GM19239 (cell line): ENCODE measurements around the gene PTPRE.
A peak's percentile ranks its signal among the peaks of the same experiment; 100 is the strongest.

Source experiments
- DNase-seq: peaks from one replicate; pipeline ENCODE4 v3.0.0; 2011; ENCODE audit warnings: low spot score; ENCODE audit not compliant: insufficient read length
- FAIRE-seq: peaks from 2 replicates; lab custom pipeline; 2011; peaks lifted over from hg19 to GRCh38; lab: Jason Lieb, UNC

Gene PTPRE

DNA sequence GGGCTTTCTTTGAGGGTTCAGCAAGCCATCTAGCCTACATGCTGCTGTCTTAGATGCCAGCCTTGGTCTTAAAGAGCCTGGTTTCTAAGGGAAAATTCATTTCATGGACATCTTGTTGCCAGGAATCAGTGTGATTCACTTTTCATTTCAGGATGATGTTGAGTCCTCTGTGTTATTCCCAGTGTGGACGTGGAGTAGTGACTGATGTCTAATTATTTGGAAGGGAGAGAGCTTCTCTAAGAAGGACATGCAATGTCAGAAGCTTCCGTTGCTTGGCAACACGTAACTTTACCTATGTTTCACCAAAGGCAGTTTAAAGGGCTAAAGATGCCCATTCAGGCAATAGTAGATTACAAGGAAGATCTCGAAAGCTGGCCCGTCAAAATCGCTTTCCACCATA, 89.0 kb downstream of the PTPRE start:
- FAIRE-seq = no peak
- DNase-seq = no peak

DNA sequence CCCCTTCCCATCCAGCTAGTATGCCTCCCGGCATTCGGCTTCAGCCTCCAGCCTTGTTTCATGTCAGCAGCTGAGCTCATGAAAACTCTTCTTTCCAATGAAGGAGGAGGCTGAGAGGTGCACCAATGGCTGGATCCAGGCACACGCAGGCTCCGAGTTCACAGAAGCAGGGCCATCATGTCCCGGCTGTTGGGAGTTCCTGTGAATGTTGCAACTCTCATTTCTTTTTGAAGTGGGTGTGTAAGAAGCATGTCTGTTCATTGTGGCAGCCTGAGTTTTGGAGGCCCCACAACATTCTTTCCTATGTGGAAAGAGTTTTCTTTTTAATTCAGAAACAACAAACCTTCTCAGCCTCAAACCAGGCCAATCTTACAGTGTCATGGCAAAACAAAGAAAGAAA, 89.7 kb downstream of the PTPRE start:
- no peak for DNase-seq
- no peak for FAIRE-seq

DNA sequence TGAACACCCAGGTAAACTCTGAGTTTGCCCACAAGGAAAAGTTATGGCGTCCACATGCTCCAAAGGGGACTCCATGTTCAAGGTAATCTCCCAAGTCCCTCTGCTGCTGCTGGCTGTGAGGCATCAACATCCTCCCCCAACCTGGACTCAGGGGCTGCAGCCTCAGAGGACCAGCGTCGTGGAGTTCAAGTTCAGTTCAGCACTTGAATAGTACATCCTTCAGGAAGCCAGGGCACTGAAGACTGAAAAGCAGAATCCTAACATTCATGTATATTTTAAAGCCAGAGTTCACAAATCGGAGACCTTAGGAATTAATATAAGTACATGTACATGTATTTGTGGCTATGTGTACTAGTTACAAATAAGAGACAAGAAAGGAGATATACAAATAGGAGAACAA, 90.4 kb downstream of the PTPRE start:
- no peak for FAIRE-seq

DNA sequence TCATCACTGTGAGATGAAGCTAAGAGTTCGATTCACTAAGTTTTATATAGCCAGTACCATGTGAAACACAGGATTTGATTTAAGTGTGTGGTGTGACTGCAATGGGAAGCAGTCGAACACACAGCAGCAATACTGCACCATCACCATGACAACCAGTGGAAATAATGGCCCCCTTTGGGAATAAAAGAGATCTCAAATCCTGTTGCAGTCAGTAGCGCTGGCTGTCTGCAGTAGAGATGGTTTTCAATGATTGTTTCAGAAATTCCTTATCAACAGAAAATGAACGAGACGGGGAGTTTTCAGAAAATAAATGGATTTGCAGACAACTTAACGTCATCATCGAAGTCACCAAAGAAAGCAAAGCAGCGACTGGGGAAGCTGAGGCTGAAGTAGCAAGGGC, 91.0 kb downstream of the PTPRE start:
- DNase-seq (no peak), FAIRE-seq (no peak)

More for the DNA sequence above, 90.4 kb downstream of the PTPRE start:
- no peak for DNase-seq

DNA sequence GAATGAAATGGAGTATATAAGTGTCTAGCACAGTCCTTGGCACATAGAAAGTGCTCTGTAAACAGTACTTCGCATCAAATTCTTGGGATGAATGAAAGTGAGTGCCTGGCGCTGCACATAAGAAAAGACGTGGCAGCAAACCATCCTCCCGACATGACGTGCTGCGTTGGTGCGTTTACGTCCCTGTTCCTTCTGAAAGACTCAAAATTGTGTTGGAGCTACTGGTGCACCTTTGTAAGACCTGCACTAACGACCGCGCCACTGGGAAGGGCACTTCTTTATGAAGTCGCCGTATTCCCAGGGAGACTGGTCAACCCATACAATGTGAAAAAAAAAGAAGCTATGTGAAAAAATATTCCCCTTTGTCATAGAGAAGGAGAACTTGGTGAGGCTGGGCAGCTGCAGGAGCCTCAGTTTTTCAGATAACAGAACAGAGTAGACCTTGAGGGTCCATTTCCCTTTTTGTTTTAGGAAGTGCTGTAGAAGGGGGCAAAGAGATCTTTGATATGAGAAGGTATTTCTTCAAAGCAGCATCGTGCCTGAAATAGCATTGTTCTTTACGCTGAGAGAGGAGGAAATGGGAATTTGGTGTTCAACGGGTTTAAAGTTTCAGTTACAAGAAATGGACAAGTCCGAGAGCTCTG, 91.7 kb downstream of the PTPRE start:
- DNase-seq = no peak
- FAIRE-seq = no peak

DNA sequence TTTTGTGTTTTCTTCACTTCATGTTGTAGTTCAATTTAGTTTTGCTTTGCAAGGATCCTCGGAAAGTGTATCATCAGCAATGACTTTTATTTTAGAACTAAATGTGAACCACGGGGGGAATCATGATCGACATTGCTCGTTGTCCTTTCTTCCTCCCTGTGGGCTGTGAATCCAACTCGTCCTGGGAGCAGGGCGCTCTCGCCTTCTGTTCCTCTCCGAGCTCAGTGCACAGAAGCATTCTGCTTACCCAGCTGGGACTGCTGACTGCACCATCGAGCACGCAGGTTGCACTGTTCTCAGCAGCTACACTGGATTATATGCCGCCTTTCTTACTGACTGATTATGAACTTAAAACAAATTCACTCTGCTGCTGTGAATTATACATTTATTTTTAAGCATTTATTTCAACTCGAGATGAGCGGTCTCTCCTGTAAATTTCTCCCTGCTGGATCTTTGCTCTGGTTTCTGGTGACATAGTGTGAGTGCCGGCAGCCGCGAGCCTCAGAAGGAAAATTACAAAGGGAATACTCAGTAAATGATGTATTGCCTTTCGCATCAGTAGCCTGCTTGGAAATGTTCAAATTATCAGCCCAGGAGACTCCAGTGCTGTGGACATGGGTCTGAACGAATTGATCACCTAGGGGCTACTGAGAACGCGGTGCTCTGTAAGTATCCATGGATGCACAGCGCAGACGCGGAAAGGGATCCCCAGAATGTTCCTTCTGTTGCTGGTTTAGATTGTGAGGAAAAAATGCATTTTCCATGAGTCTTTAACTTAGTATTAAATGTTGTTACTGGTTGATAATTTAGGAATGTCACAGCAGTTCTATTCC, 92.6 kb downstream of the PTPRE start:
- no peak for DNase-seq
- no peak for FAIRE-seq

DNA sequence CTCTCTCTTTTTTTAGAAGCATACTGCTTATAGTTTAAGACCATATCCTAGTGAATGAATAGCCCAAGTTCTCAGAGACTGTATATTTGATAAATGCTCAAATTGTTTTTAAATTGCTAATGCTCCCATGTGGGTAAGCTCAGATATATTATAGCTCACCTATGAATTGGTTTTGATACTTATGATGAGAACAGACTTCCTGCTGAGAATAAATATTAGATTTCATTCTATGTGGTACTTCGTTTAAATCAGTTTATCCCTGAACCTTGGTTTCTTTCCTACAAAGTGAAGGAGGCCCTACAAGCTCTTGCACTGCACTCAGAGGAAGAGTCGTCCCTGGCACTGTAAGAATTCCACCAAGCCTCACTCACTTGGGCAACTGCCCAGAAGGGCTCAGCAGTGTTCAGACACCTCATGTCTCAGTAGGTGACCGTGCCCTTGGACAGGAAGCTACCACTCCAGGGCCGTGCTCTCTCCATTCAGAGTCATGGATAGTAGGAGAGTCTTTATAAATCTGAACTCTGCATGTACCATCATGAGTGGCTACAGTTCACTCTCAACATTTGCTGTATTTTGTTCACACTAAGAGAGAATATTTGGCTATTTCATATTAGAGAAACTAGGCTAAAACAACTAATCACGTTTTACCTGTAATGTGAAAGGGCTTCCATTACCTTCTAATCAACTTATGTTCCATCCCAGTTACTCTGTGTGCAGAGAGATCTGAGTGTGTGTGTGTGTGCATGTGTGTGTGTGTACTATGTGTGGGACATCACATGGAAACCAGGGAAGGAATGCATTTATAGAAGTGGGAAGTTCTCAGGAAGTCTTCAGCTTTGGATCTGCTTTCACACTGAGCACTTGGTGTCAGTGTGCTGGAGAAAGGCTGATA, 93.8 kb downstream of the PTPRE start:
- DNase-seq (no peak), FAIRE-seq (no peak)

DNA sequence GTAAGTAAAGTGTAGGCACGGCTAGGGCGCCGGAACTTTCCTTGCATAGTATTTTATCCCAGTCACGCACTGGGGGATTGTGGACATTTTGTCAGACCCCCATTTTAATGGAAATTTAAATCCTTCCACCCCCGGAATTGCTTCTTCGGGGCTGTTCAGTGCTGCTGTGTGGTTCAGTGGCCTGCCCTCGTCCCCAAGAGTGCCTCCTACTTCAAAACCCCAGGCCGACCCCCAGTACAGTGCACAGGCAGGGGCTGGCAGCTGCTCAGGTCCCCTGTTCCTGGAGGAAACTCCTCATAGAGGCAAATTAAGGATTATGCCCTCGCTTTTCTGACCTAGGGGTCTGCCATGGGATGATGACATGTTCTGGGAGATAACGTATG, 94.5 kb downstream of the PTPRE start:
- no peak for FAIRE-seq
- DNase-seq = no peak

DNA sequence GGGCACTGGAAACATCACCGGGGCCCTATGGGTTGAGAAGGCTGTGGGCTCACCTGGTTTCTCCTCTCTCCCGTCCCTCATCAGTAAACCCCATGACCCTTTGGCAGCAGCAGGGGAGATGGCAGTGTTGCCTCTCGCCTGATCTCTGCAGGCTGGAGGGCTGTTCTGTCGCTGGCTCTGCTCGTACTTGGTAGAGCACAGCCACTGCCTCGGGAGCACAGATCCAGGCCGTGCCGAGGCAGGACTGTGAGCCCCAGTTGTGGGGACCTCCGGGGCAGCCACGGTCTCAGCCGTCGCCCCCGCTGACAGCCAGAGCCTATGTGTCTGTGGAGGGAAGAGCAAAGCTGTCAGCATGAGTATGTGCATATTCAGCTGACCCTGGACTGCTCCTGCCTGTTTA, 94.9 kb downstream of the PTPRE start:
- FAIRE-seq = no peak
- DNase-seq = no peak

DNA sequence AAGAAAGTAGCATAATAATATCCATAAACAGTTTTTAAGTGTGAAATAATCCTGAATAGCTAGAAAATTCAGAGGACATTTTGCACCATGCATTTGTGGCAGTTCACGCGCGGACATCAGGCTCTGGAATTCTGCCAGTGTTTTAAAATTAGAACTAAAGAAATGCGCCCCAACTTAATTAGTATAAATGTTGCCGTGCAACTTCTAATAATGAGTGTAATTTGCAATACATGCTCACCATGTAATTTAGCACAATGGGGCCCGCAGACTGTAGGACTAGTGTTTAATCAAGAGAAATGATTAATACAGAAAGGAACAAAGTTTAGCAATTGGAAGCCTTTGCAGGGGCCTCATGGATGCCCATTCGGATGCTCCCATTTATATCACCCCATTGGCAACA, 96.6 kb downstream of the PTPRE start:
- FAIRE-seq = no peak
- DNase-seq = no peak

DNA sequence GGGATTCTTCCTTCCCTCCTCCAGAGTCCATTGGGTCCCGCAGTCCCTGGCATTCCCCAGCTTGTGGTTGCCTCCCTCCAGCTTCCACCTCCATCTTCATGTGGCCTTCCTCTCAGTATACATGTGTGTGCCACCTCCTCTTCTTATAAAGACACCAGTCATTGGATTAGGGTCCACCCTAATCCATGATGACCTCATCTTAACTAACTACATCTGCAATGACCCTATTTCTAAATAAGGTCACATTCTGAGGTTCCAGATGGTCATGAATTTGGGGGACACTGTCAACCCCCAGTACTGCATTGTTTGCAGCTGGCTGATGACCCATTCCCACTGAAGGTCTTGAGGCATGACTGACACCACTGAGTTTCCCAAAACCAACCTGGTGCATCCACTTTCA, 99.0 kb downstream of the PTPRE start:
- FAIRE-seq = no peak
- DNase-seq = no peak

DNA sequence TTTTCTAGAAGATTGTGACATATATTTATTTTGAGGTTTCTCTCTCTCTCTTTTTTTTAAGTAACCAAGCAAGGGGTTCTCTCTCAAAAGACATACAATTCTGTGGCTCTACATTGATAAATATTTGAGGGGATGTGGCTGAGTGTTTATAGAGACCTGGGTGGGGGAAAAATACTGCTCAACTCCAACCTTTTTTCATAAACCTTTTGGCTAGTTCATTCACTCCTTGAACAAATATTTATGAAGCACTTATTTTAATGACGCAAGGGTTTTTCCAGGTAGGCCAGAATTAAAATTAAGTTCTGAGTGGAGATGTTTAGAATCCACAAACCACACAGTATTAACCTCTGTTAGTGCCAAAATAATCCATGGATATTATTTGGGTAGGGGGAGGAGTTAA, 100.2 kb downstream of the PTPRE start:
- FAIRE-seq = no peak
- DNase-seq = no peak

DNA sequence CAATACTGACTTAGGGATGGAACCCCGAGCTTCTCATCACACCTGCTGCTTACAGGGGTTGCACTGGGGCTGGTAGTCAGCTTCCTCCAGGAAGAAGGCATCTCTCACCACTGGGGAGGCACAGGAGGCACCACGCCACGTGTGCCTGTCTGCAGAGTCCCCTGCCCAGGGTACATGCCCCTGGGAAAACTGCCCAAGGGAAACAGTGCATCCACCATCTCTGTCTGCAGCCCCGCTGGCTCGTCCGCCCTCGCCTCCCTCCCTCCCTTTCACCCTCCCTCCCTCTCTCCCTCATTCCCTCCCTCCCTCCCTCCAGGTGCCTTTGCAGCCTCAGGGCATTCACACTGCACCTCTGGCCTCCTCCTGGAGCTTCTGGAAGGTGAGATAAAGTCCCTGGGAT, 101.1 kb downstream of the PTPRE start:
- DNase-seq = no peak
- FAIRE-seq = no peak

DNA sequence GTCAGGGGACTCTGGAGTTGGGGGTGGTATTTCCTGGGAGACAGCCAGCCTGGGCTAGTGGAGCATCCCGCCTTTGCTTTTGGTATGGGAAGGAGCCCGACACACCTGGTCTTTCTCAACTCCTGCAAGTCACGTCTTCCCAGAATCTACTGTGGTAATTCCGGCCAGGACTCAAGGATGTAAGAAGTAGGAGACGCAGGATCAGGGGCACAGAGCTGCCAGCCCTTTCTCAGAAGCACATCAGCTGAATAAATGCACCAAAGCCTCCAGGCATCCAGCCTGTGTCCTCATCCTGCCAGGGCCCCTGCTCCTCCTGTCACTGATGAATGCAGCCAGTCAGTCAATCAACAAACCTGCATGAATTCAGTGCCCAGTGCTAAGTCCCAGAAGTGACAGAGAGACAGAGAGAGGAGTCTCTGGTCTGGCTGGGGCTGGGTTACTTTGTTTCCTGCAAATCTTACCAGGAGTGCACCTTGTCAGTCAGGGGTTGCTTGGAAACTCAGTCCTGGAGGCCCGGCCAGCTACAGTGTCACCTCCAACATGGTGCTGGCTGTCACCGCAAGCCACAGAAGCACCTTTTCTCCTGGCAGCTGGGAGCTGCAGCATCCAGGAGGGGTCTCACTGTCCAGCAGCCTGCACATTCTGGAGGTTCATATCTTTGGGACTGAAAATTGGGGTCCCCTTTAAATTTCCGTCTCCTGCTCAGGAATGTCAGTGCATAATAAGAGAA, 101.8 kb downstream of the PTPRE start:
- DNase-seq (no peak), FAIRE-seq (no peak)

DNA sequence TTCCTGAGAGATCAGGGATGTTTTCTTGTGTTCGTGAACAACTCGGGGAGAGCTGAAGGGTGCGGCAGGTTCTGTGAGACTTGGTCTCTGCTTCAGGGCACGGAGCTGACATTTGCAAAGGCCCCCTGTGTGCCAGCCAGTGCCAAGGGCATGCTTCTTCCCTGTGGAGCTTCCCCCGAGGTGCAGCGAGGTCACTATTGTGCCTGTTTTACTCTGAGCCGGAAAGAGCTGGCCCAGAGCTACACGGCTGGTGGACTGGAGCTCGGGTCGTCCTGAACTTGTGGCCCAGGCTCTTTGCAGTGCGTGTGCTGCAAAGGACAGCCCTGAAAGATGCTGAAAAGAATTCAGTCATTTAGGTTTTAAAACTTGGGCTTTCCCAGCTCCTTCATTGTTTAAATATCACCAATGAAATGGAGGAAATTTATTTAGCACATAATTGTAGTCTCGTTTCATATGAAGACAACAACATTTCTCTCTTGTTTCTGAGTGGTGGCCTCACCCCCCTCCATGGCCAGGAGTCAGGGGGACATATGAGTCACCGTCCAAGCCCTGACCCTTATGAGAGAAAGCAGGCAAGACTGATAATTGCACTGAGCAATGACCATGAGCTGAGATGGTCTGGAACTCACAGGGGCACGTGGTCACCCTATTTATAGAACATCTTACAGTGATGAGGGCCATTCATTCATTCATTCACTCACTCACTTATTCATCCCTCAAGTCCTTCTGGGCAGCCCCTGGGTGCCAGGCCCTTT, 102.6 kb downstream of the PTPRE start:
- FAIRE-seq (no peak), DNase-seq (no peak)

DNA sequence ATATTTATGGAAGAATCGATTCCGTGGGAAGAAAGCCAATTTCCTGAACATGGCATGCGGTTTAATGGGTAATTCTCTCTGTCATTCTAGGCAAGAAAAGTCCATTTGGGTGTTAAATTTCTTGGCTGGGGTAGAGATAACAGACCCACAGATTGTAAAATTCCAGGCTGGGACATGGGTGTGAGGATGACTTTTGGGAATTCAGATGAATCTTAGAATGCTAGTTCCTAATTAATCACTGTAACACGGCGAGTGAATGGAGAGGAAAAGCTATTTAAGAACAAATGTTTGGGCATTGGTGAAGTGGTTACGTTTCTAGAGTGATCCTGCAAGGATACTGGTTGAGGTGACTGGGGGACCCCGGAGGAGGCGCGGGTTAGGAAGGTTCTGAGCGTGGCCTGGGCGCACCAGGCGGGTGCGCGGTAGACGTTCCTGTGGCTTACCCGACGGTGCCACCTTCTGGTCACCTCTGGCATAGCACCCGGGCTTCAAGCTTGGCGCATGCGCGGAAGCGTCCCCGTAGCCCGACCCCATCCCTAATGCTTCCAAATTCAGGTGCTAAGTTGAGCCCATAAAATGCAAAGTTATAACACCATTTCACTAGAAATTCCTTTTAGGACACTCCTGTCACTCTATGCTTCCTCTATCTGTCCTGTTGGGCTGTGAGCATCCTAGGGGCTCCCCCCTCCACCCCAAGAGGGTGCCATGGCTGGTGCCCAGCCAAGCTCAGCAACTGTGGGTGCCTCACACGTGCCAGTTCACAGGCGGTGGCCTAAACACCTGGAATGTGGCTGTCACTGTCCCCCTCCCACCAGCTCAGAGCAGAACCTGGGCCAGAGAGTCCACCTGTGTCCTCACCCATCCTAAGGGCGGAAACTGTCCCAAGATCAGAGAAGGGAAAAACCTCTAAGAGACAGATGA, 104.4 kb downstream of the PTPRE start:
- peak; percentile 82 for DNase-seq

DNA sequence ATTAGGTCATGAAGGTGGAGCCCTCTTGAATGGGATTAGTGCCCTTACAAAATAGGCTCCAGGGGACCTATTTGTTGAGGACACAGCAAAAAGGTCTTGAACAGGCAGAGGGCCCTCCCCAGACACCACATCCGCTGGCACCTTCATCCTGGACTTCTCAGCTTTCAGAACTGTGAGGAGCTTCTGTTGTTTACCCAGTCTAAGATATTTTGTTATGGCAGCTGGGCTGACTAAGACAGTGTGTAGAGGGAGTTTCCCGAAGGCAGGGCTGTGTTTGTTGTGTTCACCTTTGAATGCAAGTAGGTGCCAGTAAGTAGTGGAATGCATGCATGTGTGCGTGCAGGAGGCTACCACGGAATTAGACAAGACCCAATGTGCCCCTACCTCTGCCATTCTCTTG, 106.7 kb downstream of the PTPRE start:
- DNase-seq (no peak), FAIRE-seq (no peak)

More for the DNA sequence above, 104.4 kb downstream of the PTPRE start:
- peak; percentile 90 for FAIRE-seq

DNA sequence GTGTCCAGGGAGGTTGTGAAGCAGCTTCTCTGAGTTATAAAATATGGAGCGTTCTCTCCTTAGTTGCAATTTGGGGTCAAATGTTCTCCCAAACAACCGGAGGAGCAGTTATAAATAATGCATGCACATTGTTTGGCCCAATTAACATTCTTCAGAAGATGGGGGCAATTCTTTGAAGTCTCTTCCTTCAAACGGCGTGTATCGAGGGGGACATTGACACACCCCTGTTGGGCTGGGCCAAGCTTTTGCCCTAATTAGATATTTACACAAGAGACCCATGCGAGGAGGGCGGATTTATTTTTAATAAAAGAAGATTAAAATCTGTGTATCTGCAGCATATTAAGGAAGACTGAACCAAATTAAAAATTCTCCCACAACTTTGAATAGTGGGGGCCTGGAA, 107.3 kb downstream of the PTPRE start:
- DNase-seq (no peak), FAIRE-seq (no peak)
